ENCODE data around the gene TBCB.

GRCh38 chr19:36093687-36094086 is 21.6 kb upstream of the TBCB start:
- TF ChIP-seq, protein P1, sequence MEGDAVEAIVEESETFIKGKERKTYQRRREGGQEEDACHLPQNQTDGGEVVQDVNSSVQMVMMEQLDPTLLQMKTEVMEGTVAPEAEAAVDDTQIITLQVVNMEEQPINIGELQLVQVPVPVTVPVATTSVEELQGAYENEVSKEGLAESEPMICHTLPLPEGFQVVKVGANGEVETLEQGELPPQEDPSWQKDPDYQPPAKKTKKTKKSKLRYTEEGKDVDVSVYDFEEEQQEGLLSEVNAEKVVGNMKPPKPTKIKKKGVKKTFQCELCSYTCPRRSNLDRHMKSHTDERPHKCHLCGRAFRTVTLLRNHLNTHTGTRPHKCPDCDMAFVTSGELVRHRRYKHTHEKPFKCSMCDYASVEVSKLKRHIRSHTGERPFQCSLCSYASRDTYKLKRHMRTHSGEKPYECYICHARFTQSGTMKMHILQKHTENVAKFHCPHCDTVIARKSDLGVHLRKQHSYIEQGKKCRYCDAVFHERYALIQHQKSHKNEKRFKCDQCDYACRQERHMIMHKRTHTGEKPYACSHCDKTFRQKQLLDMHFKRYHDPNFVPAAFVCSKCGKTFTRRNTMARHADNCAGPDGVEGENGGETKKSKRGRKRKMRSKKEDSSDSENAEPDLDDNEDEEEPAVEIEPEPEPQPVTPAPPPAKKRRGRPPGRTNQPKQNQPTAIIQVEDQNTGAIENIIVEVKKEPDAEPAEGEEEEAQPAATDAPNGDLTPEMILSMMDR (IDR thresholded peaks at IDR 0.05; ENCODE audit: low read length): no peak
- TF ChIP-seq EZH2 (IDR thresholded peaks at IDR 0.05; ENCODE audit: borderline replicate concordance, low read length): no peak
